Ramos (cell line): Measurements from ENCODE around the gene PARD3B.

Experiments
- in situ Hi-C: fragments of 300-500 bp; cut with MboI; formaldehyde crosslinking; loops from one replicate; pipeline ENCODE4 v1.14.3; 2022; ENCODE audit warnings: low sequenced_read_pairs; ENCODE audit not compliant: unreplicated experiment

PARD3B gene

GRCh38 chr2:204544961-204545860 is at the start of gene PARD3B:
Gene PARD3B (plus strand): TSS chr2:204545475. CDS start chr2:204546000, 525 bp downstream.
- in situ Hi-C loops, result no loop called here

GRCh38 chr2:204496779-204497178 is 48.5 kb upstream of the PARD3B start:
- in situ Hi-C loops, result no loop called here

- in situ Hi-C loops, result no loop called here
These were observed 47.4 kb upstream of the PARD3B start for GRCh38 chr2:204497855-204498254.

- in situ Hi-C loops, result no loop called here
These were observed 47.0 kb upstream of the PARD3B start for GRCh38 chr2:204498291-204498690.

- in situ Hi-C loops, result no loop called here
These were observed 41.4 kb upstream of the PARD3B start for GRCh38 chr2:204503869-204504268.

- in situ Hi-C loops, result no loop called here
These were observed 40.7 kb upstream of the PARD3B start for GRCh38 chr2:204504594-204504993.

GRCh38 chr2:204505488-204505887 is 39.8 kb upstream of the PARD3B start:
- in situ Hi-C loops, result no loop called here

GRCh38 chr2:204505946-204506345 is 39.3 kb upstream of the PARD3B start:
- in situ Hi-C loops, result no loop called here

GRCh38 chr2:204507636-204508035 is 37.6 kb upstream of the PARD3B start:
- in situ Hi-C loops, result no loop called here

GRCh38 chr2:204510709-204511420 is 34.4 kb upstream of the PARD3B start:
- in situ Hi-C loops, result no loop called here

- in situ Hi-C loops, result no loop called here
These were observed 30.8 kb upstream of the PARD3B start for GRCh38 chr2:204514439-204514838.

GRCh38 chr2:204515416-204515815 is 29.9 kb upstream of the PARD3B start:
- in situ Hi-C loops, result no loop called here

GRCh38 chr2:204517154-204517553 is 28.1 kb upstream of the PARD3B start:
- in situ Hi-C loops, result no loop called here

- in situ Hi-C loops, result no loop called here
These were observed 15.3 kb upstream of the PARD3B start for GRCh38 chr2:204529795-204530463.

GRCh38 chr2:204530464-204530805 is 14.8 kb upstream of the PARD3B start:
- in situ Hi-C loops, result no loop called here

- in situ Hi-C loops, result no loop called here
These were observed 11.5 kb upstream of the PARD3B start for GRCh38 chr2:204533629-204534370.

GRCh38 chr2:204535356-204535755 is 9.9 kb upstream of the PARD3B start:
- in situ Hi-C loops, result no loop called here

GRCh38 chr2:204535764-204536163 is 9.5 kb upstream of the PARD3B start:
- in situ Hi-C loops, result no loop called here

- in situ Hi-C loops, result no loop called here
These were observed 6.9 kb upstream of the PARD3B start for GRCh38 chr2:204538182-204539018.

GRCh38 chr2:204539019-204539385 is 6.3 kb upstream of the PARD3B start:
- in situ Hi-C loops, result no loop called here
